SHP77 treated with DMSO at 0.1 percent for 48 hours (cell line): ENCODE measurements around the gene BRD2.

ENCODE experiments used
- DNase-seq: peaks from one replicate; lab custom pipeline; 2025; lab: John Stamatoyannopoulos, UW

The BRD2 gene

DNA sequence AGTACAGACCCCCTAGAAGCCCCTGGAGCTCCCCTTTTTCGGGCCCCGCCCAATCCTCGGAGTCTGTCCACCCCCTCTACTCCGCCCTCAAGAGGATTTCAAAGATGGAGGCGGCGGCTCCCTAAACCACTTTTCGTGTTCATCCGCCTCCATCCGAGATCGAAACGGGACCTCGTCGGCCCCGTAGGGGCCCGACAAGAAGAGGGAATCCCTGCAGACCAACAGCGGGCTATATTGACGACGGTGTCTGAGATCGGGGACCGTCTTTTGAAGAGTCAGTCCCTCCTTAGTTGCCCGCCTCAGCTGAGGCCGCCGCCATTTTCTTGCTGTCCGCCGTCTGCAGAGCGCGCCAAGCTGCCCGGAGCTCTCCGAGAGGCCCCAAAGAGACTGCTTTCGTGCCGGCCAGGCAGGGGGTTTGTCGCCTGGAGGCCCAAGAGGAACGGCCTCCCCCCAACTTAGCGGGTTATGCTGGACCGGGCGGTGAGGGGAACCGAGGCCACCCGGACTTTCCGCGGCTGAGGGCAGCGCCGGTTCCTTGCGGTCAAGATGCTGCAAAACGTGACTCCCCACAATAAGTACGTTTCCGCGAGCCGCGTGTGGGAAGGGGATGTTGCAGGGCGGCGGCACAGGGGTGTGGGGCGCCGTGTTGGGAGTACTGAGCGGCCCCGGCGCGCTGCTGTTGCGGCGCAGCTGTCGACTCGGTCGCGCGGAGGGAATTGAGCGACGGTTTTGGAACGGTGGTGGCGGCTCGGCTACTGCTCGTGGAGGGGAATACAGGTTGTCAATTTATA lies 4.2 kb downstream of the BRD2 start:
- DNase-seq, result no peak

DNA sequence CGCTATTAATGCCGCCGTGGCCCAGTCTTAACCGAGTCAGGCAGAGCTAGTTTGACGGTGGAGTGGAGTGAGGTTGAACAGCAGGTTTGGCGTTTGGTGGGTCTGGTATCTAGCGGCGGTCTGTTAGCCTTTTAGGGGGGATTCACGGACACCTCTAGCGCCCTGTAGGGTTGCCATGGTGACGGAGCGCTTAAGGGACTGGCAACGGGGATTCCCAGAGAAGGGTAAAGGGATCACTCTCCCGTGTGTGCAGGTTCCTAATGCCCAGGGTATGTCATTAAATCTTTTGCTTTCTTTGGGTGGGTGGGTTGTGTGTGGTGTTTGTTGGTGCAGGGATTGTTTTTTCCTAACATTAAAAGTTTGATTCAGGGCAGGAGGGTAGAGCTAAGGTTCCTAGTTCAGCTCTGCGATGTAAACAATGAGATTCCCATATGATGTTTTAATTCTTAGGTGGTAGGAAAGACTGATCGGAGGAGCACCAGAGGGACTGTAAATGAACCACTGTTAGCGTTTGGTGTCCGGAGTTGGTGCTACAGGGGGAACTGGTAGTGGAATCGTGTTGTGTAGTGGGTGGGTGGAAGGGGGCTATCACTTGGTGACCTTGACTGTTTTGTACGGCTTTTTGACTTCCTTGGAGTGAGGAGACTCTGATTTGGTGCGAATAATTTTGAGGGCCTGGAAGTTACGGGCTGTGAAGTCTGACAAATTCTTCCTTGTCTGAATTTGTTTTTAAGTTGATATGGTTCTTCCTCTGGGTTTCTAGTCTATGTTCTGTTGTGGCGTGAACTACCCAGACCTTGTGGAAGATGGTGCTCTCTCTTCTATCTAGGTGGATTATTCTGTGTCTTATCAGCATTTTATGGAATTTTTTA lies 5.0 kb downstream of the BRD2 start:
- DNase-seq, result no peak

DNA sequence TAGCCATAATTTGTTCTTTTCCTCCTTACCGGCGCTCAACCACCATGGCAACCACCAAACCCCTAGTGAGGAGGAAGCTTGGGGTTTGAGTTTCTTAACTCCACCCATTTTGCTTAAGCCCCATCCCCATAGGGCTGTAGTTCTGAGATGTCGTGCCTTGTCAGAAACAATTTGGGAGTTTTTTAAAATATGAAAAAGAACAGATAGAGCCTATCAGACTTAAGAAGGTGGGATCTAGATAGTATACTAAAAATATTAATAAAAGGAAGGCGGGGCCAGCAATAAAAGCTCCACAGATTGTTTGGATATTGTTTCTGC lies 5.6 kb downstream of the BRD2 start:
- no peak for DNase-seq

DNA sequence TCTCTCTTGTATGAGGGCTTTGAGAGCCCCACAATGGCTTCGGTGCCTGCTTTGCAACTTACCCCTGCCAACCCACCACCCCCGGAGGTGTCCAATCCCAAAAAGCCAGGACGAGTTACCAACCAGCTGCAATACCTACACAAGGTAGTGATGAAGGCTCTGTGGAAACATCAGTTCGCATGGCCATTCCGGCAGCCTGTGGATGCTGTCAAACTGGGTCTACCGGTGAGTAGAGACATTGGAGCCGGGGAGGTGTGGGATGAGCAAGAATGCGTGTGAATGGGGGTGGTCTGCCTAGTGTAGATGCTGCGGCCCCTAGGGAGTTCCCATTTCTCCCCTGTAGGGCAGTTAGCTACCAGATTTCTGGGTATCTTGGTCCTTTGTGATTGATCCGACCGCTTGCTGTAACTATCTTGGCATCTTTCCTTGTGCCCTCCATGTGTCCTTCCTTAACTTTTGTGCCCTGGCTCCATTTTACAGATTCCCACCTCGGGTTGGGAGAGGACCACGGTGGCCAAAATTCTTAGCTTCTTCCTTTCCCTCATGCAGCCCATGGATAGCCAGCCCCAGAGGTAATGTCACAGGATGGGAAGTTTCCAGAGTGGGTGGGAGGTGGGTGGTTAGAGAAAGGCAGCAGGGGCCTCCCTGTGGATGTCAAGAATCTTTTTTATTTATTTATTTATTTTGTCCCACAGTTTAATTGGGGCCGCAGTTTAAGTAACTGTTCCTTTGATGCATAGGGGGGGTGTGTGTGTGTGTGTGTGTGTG lies 6.3 kb downstream of the BRD2 start:
- DNase-seq, result no peak

DNA sequence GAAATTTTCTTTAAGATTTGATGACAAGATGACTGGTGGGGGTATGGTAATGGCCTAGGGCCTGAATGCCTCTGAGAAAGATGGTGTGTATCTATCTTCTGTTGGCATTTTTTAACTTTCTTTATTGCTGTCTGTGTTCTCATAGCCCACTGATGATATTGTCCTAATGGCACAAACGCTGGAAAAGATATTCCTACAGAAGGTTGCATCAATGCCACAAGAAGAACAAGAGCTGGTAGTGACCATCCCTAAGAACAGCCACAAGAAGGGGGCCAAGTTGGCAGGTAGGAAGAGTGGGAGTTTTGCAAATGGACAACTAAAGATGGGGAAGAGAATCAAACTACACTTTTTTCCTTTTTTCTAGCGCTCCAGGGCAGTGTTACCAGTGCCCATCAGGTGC lies 7.5 kb downstream of the BRD2 start:
- no peak for DNase-seq

DNA sequence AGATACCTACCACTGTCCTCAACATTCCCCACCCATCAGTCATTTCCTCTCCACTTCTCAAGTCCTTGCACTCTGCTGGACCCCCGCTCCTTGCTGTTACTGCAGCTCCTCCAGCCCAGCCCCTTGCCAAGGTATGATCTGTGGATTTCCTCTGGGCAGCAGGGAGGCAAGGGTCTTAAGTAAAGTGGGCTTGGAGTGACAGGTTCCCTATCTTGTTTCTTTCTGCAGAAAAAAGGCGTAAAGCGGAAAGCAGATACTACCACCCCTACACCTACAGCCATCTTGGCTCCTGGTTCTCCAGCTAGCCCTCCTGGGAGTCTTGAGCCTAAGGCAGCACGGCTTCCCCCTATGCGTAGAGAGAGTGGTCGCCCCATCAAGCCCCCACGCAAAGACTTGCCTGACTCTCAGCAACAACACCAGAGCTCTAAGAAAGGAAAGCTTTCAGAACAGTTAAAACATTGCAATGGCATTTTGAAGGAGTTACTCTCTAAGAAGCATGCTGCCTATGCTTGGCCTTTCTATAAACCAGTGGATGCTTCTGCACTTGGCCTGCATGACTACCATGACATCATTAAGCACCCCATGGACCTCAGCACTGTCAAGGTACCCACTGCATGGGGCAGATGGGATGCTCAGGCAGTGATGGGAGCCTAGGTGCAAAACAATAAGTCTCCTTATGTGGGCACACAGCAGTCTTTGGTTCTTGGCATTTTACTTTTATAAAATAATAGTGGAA lies 8.1 kb downstream of the BRD2 start:
- no peak for DNase-seq

DNA sequence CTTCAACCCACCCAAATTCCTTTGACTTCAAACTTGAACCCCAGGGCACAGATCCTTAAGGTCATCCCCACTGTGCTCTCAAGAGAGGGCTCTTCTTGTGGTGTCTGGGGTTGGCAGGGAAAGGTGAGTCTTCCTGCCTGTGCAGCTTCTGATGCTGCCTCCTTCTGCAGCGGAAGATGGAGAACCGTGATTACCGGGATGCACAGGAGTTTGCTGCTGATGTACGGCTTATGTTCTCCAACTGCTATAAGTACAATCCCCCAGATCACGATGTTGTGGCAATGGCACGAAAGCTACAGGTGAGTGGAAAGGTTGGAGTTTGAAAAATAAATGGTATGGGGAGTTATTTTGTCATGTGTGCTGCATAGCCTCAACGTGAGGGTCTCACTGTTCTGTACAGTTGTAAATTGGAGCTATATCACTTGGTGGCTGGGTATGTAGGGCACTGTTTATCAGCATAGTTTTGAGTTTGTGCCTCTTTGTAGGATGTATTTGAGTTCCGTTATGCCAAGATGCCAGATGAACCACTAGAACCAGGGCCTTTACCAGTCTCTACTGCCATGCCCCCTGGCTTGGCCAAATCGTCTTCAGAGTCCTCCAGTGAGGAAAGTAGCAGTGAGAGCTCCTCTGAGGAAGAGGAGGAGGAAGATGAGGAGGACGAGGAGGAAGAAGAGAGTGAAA lies 9.0 kb downstream of the BRD2 start:
- DNase-seq, result no peak

DNA sequence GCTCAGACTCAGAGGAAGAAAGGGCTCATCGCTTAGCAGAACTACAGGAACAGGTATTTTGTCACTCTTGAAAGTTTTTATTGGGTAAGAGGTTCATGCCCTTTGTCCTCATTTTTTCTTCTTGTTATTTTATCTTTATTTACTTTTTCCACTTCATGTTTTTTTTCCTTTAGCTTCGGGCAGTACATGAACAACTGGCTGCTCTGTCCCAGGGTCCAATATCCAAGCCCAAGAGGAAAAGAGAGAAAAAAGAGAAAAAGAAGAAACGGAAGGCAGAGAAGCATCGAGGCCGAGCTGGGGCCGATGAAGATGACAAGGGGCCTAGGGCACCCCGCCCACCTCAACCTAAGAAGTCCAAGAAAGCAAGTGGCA lies 9.5 kb downstream of the BRD2 start:
- no peak for DNase-seq

DNA sequence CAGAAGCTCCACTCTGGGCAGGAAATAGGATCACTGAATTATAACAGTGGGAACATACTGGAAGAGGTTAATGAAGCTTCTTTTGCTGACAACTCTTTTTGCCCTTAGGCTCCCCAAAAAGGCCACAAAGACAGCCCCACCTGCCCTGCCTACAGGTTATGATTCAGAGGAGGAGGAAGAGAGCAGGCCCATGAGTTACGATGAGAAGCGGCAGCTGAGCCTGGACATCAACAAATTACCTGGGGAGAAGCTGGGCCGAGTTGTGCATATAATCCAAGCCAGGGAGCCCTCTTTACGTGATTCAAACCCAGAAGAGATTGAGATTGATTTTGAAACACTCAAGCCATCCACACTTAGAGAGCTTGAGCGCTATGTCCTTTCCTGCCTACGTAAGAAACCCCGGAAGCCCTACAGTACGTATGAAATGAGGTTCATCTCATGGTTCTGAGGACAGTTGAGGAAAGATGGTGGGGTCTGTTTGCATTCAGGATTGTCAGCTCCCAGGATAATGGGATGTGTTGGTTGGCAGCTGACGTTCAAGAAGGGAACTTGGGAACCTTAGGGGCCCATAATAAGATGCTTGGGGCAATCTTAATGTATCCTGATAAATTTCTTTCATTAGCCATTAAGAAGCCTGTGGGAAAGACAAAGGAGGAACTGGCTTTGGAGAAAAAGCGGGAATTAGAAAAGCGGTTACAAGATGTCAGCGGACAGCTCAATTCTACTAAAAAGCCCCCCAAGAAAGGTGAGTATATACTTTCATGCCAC lies 11.5 kb downstream of the BRD2 start:
- DNase-seq, result no peak

DNA sequence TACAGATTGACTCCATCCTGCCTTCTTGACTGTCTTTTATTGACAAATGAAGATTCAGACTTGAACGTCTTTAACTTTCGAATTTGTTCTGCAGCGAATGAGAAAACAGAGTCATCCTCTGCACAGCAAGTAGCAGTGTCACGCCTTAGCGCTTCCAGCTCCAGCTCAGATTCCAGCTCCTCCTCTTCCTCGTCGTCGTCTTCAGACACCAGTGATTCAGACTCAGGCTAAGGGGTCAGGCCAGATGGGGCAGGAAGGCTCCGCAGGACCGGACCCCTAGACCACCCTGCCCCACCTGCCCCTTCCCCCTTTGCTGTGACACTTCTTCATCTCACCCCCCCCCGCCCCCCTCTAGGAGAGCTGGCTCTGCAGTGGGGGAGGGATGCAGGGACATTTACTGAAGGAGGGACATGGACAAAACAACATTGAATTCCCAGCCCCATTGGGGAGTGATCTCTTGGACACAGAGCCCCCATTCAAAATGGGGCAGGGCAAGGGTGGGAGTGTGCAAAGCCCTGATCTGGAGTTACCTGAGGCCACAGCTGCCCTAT lies 12.2 kb downstream of the BRD2 start:
- DNase-seq, result no peak

DNA sequence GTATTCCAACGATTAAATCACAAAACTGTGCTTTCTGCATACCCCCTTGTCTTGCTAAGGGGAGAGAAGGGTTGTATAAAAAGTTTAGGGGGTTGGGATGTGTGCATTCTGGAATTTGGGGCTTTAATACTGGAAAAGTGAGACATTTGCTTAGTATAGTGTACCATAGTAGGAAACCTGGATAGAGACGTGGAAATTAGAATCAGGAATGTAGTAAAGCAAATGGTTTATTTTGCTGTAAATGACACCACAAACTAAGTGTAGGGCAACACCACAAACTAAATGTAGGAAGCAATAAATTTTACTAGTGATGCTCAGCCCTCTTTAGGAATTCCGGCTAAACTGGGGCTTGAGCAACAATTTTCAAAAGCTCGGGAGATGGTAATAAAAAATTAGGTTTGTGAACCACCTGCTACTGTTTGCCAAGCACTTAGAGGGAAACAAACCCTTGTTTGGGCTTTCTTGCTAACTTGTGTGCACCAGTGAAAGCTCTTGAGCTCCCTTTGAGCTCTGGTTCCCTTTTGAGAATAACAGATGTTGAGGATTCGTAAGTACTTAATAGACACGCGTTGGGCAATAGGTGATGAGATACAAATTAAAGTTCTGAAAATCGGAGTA lies 13.8 kb downstream of the BRD2 start:
- DNase-seq, result peak; percentile 40

DNA sequence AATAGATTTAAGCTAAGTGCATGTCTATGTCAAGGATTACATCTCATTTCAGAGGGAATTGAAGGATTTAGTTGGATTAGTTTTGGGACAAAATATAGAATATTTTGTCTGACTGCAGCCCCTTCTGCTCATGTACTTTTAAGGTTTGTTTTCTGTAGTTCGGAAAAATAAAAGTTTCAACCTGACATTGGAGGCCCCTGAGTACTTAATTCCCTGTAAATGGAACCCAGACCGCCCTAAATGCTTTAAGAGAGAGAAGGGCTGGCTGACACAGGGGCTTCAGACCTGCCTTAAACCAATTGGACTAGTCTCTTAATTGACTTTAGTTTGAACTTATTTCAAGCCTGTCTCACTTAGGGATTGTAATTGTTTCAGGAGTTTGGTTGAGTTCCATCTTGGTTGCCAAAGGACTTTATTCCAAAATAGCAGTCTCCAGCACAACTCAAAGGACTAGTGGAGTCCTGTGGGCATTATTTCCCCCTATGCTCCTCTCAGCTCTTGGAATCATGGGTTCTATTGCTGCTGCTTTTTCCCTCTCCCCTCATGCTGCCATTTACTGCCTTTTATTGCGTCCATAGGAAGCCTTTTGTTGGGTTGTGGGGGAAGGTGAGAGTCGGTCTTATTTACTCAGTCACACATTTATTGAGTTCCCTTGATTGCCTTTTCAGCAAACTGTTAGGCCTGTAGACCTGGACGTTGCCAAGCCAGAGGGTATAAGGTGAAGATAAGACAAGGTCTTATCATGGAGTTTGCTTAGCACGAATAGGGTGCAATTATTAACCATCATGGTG lies 14.5 kb downstream of the BRD2 start:
- no peak for DNase-seq

DNA sequence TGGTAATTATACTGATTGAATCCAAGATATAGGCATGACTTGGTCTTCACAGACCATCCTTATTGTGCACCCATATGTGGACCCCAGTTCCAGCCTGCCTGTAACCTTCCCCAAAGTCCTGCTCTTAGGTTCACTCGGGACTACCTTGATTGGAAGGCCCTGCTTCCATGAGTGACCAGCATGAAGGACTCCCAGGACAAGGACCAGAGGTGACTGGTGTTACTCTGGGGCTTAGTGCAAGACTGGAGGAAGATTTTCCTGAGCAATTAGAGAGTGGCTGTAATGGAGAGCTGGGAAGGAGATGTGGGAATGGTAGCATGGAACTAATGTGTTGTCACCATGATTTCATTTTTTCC lies 15.1 kb downstream of the BRD2 start:
- no peak for DNase-seq

DNA sequence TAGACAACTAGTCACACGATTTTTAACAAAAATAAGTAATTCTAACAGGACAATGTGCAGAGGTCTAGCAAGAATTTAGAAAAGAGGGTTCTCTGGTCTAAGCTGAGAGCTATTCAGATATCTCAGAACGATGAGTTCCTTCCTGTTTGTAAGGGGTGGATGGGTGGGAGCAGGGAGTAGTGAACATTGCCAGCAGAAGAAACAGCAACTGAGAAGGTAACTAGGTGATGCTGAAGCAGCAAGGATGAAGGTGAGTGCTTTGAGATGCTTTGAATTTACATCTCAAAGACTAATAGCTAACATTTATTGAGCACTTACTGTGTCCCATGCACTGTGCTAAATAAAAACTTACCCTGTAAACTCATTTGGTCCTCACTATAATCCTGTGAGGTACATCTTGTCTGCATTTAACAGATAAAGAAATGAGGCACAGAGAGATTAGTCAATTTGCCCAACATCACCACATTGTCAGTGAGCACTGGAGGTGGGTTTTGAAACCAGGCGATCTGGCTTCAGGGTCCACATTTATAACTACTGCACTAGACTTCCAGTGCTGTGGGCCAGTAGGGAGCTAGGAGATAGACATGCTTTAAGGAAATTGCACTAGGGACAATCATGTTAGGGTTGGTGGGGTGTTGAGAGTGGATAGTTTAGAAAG lies 15.7 kb downstream of the BRD2 start:
- DNase-seq, result no peak

DNA sequence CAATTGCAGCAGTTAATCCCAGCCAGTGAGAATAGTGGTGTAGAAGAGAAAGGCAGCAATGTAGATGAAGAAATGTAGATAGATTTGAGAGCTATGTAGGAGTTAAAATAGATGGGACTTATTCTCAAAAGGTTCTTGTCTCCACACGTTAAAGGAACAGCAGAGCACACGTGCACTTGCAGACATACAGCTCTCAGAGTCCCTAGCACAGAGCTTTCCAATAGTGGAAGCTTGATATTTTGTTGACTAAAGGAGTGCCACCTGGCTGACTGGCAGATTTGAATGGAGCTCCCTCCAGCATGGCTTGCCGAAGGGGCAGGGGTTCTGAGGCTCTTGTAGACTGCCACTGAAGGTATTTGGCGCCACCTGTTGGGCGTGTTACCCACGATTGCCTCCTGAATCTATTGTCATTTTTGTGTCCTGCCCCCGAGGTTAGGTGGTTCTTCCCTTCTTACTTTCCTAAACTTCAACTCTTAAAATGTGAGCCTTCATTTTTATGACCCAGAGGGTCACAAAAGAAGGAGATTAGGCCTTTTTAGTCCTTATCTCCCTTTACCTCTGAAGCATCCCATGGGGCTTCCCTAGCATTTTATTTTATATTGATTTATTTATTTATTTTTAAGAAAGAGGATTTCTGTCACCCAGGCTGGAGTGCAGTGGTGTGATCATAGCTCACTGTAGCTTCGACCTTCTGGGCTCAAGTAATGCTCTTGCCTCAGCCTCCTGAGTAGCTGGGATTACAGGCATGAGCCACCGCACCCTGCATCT lies 16.4 kb downstream of the BRD2 start:
- DNase-seq, result peak; percentile 87

DNA sequence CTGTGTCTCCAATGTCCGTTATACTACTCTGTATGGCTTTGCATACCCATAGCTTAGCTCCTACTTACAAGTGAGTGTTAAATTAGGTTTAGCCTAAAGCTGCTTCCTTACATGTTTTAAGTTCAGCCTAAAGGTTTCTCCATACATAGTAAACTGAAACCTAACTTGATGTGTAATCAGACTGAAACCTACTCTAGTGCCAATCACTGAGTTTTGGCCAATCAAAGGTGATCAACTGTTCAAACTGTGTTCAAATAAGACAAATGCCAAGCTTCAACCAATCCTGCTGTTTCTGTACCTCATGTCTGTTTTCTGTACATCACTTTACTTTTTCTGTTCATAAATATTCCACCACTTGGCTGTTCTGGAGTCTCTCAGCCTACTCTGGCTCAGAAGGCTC lies 21.0 kb downstream of the BRD2 start:
- no peak for DNase-seq

DNA sequence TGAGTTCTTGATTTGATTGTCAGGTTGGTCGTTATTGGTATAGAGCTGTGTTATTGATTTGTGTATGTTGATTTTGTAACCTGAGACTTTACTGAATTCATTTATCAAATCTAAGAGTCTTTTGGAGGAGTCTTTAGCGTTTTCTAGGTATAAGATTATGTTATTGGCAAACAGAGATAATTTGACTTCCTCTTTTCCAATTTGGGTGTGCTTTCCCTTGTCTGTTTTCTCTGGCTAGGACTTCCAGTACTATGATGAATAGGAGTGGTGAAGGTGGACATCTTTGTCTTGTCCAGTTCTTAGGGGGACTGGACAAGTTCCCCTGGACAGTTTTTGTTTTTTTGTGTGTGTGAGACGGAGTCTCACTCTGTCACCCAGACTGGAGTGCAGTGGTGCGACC lies 23.6 kb downstream of the BRD2 start:
- no peak for DNase-seq

DNA sequence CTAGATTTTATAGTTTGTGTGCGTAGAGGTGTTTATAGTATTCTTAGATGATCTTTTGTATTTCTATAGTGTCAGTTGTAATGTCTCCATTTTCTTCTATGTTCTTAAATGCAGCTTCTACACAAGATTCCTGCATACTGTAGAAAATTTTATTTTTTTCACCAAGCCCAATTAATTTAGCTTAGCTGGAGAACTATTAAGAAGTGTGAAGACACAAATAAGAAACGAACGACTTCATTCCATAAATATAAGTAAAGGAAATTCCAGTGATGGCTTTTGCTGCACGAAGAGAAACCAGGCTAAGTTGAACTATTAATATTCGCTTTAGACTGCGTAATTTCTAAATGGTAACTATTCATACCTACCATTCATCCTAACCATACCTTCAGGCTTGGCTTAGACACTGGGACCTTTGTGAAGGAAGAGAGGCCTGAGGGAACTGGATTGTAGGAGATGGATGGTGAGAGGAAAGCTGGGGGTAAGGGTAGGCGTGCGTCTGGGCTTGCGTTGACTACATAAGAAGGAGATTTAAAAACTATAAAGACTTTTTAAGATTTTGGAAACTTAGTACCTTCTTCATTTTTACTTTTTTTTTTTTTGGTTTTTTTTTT lies 25.1 kb downstream of the BRD2 start:
- DNase-seq, result no peak
